Measurements from ENCODE around the gene CAPS.
A peak's percentile ranks its signal among the peaks of the same experiment; 100 is the strongest.

DNA sequence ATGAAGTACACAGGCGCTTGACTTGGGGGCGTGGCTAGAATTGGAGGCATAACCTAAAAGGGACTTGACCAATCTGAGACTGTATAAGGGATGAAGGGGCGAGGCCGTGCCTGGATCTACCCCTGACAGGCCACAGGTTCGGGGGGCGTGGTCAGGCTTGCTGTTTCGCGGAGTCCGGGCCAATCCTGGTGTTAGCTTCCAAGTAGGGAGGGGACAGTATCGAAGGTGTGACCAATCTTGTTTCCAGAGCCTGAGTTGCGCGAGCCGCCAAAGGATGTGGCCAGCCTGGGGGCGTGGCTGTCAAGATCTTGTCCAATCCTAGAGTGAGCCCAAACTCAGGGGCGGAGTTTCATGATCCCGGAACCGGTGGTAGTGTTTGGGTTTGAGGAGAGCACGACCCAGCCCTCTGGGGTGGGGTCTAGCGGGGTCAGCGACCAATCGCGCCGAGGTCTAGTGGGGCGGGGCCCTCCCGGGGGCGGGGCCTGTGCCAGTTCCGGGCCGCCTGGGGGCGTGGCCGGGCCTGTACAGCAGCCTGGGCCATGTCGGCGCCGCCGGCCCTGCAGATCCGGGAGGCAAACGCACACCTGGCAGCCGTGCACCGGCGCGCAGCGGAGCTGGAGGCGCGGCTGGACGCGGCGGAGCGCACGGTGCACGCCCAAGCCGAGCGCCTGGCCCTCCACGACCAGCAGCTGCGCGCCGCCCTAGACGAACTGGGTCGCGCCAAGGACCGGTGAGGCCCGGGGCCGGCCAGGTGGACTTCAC is 9.5 kb upstream of the CAPS start, which contains the start of gene VMAC:
- TF ChIP-seq POLR2A (IDR thresholded peaks at IDR 0.05), result peak in 1 of 2 donors; percentile 85
- TF ChIP-seq, protein P1, sequence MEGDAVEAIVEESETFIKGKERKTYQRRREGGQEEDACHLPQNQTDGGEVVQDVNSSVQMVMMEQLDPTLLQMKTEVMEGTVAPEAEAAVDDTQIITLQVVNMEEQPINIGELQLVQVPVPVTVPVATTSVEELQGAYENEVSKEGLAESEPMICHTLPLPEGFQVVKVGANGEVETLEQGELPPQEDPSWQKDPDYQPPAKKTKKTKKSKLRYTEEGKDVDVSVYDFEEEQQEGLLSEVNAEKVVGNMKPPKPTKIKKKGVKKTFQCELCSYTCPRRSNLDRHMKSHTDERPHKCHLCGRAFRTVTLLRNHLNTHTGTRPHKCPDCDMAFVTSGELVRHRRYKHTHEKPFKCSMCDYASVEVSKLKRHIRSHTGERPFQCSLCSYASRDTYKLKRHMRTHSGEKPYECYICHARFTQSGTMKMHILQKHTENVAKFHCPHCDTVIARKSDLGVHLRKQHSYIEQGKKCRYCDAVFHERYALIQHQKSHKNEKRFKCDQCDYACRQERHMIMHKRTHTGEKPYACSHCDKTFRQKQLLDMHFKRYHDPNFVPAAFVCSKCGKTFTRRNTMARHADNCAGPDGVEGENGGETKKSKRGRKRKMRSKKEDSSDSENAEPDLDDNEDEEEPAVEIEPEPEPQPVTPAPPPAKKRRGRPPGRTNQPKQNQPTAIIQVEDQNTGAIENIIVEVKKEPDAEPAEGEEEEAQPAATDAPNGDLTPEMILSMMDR (IDR thresholded peaks at IDR 0.05), result no peak

Measured in thyroid gland (tissue), 4 donors.